Fibroblast of villous mesenchyme (primary cell): ENCODE results near the gene GARNL3. TPM values are rescaled to one million over a fixed set of nuclear protein-coding genes. Genes with fewer than 3 reads are reported as not detected.

Source experiments
- DNase-seq: peaks from one replicate; pipeline ENCODE4 v3.0.0-alpha.2; 2010; ENCODE audit warnings: low read depth
- H3K4me3 ChIP-seq: 2 replicates; pipeline ENCODE4 v1.5.1; 2011; ENCODE audit warnings: low read depth, mild to moderate bottlenecking, low read length
- CTCF ChIP-seq: IDR thresholded peaks from 2 replicates; pipeline ENCODE4 v1.5.1; 2012; ENCODE audit warnings: low read depth, mild to moderate bottlenecking, low read length; ENCODE audit not compliant: insufficient read depth
- total RNA-seq: library from RNA; depleted of rRNA; stranded (reverse); fragments of >200 nt; gene quantifications from 2 replicates; pipeline ENCODE4 v1.2.3, GENCODE V29; 2012

Gene GARNL3
- total RNA-seq, 1 donor = 0.86 TPM

DNA sequence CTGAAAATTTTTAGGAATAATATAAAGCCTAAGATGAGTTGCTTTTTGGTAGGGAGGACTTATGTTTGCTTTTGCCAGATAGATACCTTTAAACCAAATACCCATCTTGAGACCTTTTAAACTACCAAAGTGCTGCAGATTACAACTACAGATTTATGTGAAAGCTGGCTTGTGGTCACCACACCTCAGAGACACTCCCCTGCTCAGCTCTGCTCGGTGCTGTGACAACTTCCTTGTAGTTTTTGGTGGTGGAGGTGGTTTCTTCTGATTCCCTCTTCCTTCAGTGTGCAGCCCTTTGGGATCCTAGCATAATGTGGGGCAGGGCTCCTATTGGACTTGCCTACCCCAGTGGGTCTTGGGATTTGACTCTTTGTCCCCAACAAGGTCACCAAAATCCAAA is 29.2 kb downstream of the GARNL3 start:
- no peak for DNase-seq

GRCh38 chr9:127295005-127295404 is 30.4 kb downstream of the GARNL3 start:
- H3K4me3 ChIP-seq = no peak overlapping the region
- no peak for TF ChIP-seq CTCF
- no peak for DNase-seq

More for the DNA sequence above, 29.2 kb downstream of the GARNL3 start:
- H3K4me3 ChIP-seq = no peak overlapping the region
- no peak for TF ChIP-seq CTCF

GRCh38 chr9:127300886-127301447 is 36.4 kb downstream of the GARNL3 start:
- TF ChIP-seq CTCF = no peak
- no peak overlapping the region for H3K4me3 ChIP-seq
- DNase-seq = no peak

DNA sequence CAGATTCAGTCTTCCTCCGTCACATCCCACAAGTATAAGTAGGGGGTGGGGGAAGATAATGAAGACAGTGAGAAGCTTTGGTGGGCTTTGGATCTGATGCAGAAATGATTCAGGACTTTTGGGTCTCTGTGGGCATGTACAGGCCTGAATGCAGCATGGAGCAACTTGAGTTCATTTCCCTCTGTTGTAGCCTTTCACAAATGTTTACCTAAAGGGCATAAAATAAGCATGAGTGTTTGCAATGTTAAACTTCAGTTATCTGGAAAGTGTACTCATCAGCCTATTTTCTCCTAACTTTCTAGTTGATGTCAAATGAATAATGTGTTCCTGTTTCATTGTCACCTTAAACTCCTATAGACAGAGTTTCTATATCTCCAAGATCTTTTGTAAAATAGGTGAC is 39.3 kb downstream of the GARNL3 start:
- H3K4me3 ChIP-seq = no peak overlapping the region
- no peak for TF ChIP-seq CTCF
- DNase-seq = no peak

GRCh38 chr9:127305206-127305837 is 40.7 kb downstream of the GARNL3 start:
- DNase-seq = no peak
- H3K4me3 ChIP-seq = no peak overlapping the region
- TF ChIP-seq CTCF = no peak

GRCh38 chr9:127305838-127306226 is 41.3 kb downstream of the GARNL3 start:
- DNase-seq = no peak
- peak; percentile 8 for TF ChIP-seq CTCF
- no peak overlapping the region for H3K4me3 ChIP-seq

GRCh38 chr9:127307802-127308201 is 43.2 kb downstream of the GARNL3 start:
- H3K4me3 ChIP-seq = no peak overlapping the region
- no peak for DNase-seq
- no peak for TF ChIP-seq CTCF
